Measurements from ENCODE around the gene KCNMB2. TPM values are rescaled to one million over a fixed set of nuclear protein-coding genes. Genes with fewer than 3 reads are reported as not detected.
A peak's percentile ranks its signal among the peaks of the same experiment; 100 is the strongest.

The KCNMB2 gene
- polyA plus RNA-seq, 4 donors = 0.06 to 3.9 (median 1.4) TPM; not detected in 1

GRCh38 chr3:178709051-178709450, 172.8 kb downstream of the KCNMB2 start:
- Histone ChIP-seq H3K27ac (ENCODE audit: low read depth in 1 of 3, low read length in 2 of 3) (no peak overlapping the region), H3K4me1 (ENCODE audit: control insufficient read depth in 3 of 3, insufficient read depth in 2 of 3, low read depth in 1 of 3, low read length in 2 of 3) (no peaks in the 10 kb centered on the region), H3K36me3 (ENCODE audit: control insufficient read depth in 3 of 3, insufficient read depth in 2 of 3, low read depth in 1 of 3, low read length in 3 of 3) (no peaks in the 10 kb centered on the region), H3K4me3 (ENCODE audit: low read depth in 1 of 3, low read length in 3 of 3) (no peak overlapping the region), H3K9me3 (ENCODE audit: control insufficient read depth in 2 of 2, insufficient read depth in 1 of 2, low read depth in 1 of 2, low read length in 1 of 2) (no peaks in the 10 kb centered on the region), H3K27me3 (ENCODE audit: control insufficient read depth in 3 of 3, insufficient read depth in 3 of 3, low read length in 3 of 3) (no peaks in the 10 kb centered on the region)
- no peak for FAIRE-seq
- DNase-seq = peak in 1 of 2 donors; percentile 14
- 30 to 37% (median 34%) methylated on average over 6 of the region's 6 CpGs for WGBS, 3 donors

GRCh38 chr3:178711753-178712152, 175.5 kb downstream of the KCNMB2 start:
- no peaks in the 10 kb centered on the region for H3K4me1 ChIP-seq (ENCODE audit: control insufficient read depth in 3 of 3, insufficient read depth in 2 of 3, low read depth in 1 of 3, low read length in 2 of 3)
- FAIRE-seq (no peak), DNase-seq (no peak)
- H3K4me3 ChIP-seq (ENCODE audit: low read depth in 1 of 3, low read length in 3 of 3) = no peak overlapping the region
- no peak overlapping the region for H3K27ac ChIP-seq (ENCODE audit: low read depth in 1 of 3, low read length in 2 of 3)
- H3K9me3 ChIP-seq (ENCODE audit: control insufficient read depth in 2 of 2, insufficient read depth in 1 of 2, low read depth in 1 of 2, low read length in 1 of 2) = no peaks in the 10 kb centered on the region
- WGBS, 3 donors = 47 to 77% (median 68%) methylated on average over 3 of the region's 3 CpGs
- no peaks in the 10 kb centered on the region for H3K36me3 ChIP-seq (ENCODE audit: control insufficient read depth in 3 of 3, insufficient read depth in 2 of 3, low read depth in 1 of 3, low read length in 3 of 3)
- no peaks in the 10 kb centered on the region for H3K27me3 ChIP-seq (ENCODE audit: control insufficient read depth in 3 of 3, insufficient read depth in 3 of 3, low read length in 3 of 3)

- H3K9me3 ChIP-seq (ENCODE audit: control insufficient read depth in 2 of 2, insufficient read depth in 1 of 2, low read depth in 1 of 2, low read length in 1 of 2) = no peaks in the 10 kb centered on the region
- H3K4me3 ChIP-seq (ENCODE audit: low read depth in 1 of 3, low read length in 3 of 3) = no peak overlapping the region
- H3K27me3 ChIP-seq (ENCODE audit: control insufficient read depth in 3 of 3, insufficient read depth in 3 of 3, low read length in 3 of 3) = no peaks in the 10 kb centered on the region
- no peak for DNase-seq
- H3K4me1 ChIP-seq (ENCODE audit: control insufficient read depth in 3 of 3, insufficient read depth in 2 of 3, low read depth in 1 of 3, low read length in 2 of 3) = no peaks in the 10 kb centered on the region
- no peak for FAIRE-seq
- 71 to 82% (median 79%) methylated on average over 5 of the region's 5 CpGs for WGBS, 3 donors
- no peak overlapping the region for H3K27ac ChIP-seq (ENCODE audit: low read depth in 1 of 3, low read length in 2 of 3)
- H3K36me3 ChIP-seq (ENCODE audit: control insufficient read depth in 3 of 3, insufficient read depth in 2 of 3, low read depth in 1 of 3, low read length in 3 of 3) = no peaks in the 10 kb centered on the region
Measured at GRCh38 chr3:178712247-178712646, 176.0 kb downstream of the KCNMB2 start.

GRCh38 chr3:178714925-178715832, 178.9 kb downstream of the KCNMB2 start:
- H3K9me3 ChIP-seq (ENCODE audit: control insufficient read depth in 2 of 2, insufficient read depth in 1 of 2, low read depth in 1 of 2, low read length in 1 of 2) = no peaks in the 10 kb centered on the region
- no peaks in the 10 kb centered on the region for H3K36me3 ChIP-seq (ENCODE audit: control insufficient read depth in 3 of 3, insufficient read depth in 2 of 3, low read depth in 1 of 3, low read length in 3 of 3)
- no peak overlapping the region for H3K4me3 ChIP-seq (ENCODE audit: low read depth in 1 of 3, low read length in 3 of 3)
- FAIRE-seq (no peak), DNase-seq (no peak)
- no peak overlapping the region for H3K27ac ChIP-seq (ENCODE audit: low read depth in 1 of 3, low read length in 2 of 3)
- WGBS, 3 donors = 60 to 74% (median 72%) methylated on average over 4 of the region's 4 CpGs
- H3K4me1 ChIP-seq (ENCODE audit: control insufficient read depth in 3 of 3, insufficient read depth in 2 of 3, low read depth in 1 of 3, low read length in 2 of 3) = no peaks in the 10 kb centered on the region
- no peaks in the 10 kb centered on the region for H3K27me3 ChIP-seq (ENCODE audit: control insufficient read depth in 3 of 3, insufficient read depth in 3 of 3, low read length in 3 of 3)

DNA sequence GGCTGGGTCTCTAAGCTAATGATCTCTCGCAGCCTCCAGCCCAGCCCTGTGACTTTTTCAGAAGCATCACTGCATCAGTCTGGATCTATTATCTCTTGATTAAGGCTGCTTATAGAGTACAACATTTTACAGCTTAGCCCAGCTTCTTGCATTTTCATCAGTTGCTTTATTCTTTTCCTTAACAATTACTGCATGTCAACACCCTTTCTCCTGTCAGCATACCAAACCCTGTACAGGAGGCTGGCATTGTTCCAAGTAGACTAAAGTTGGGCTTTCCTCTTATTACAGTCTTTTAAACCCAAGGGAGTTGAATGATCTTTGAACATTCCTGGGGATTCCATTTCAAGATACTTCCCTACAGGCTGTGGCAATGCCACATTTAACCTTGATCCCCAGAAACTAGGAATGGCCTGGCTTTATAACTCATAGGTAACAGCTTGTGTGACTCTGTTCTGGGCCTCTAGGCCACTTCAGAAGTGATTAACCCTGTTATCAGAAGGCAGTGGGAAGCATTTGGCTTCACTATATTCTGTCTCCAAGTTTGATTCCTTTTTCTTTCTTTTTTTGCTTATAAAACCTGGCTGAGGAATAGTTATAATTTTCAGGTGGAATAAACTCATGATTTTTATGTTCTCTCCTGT, 182.9 kb downstream of the KCNMB2 start:
- Histone ChIP-seq H3K9me3 (ENCODE audit: control insufficient read depth in 2 of 2, insufficient read depth in 1 of 2, low read depth in 1 of 2, low read length in 1 of 2) (no peaks in the 10 kb centered on the region), H3K27me3 (ENCODE audit: control insufficient read depth in 3 of 3, insufficient read depth in 3 of 3, low read length in 3 of 3) (no peaks in the 10 kb centered on the region)
- 78 to 91% (median 79%) methylated on average over 1 of the region's 1 CpG for WGBS, 3 donors

DNA sequence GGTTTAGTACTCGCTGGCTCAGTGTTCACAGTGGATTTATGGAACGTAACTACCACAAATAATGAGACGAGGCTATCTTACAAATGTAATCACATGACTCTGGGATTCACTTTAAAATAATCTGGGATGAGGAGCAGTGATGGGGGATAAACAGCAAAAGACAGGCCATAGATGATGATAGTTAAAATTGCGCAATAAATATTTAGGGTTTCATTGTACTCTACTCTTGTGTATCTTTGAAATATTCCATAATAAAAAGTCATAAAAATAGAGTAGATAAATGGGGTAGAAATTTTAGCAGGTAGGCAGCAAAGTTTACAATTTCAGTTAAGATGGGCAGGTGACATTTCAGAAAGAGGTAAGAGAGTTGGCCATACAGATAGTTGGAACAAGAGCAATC, 196.6 kb downstream of the KCNMB2 start:
- H3K36me3 ChIP-seq (ENCODE audit: control insufficient read depth in 3 of 3, insufficient read depth in 2 of 3, low read depth in 1 of 3, low read length in 3 of 3) = no peaks in the 10 kb centered on the region
- no peak overlapping the region for H3K27ac ChIP-seq (ENCODE audit: low read depth in 1 of 3, low read length in 2 of 3)
- WGBS, 3 donors = 80 to 88% (median 83%) methylated on average over 4 of the region's 4 CpGs
- H3K27me3 ChIP-seq (ENCODE audit: control insufficient read depth in 3 of 3, insufficient read depth in 3 of 3, low read length in 3 of 3) = no peaks in the 10 kb centered on the region
- DNase-seq (no peak), FAIRE-seq (no peak)
- H3K9me3 ChIP-seq (ENCODE audit: control insufficient read depth in 2 of 2, insufficient read depth in 1 of 2, low read depth in 1 of 2, low read length in 1 of 2) = no peaks in the 10 kb centered on the region
- no peak overlapping the region for H3K4me3 ChIP-seq (ENCODE audit: low read depth in 1 of 3, low read length in 3 of 3)
- no peaks in the 10 kb centered on the region for H3K4me1 ChIP-seq (ENCODE audit: control insufficient read depth in 3 of 3, insufficient read depth in 2 of 3, low read depth in 1 of 3, low read length in 2 of 3)

More for the DNA sequence above, 182.9 kb downstream of the KCNMB2 start:
- DNase-seq (no peak), FAIRE-seq (no peak)
- Histone ChIP-seq H3K27ac (ENCODE audit: low read depth in 1 of 3, low read length in 2 of 3) (no peak overlapping the region), H3K4me1 (ENCODE audit: control insufficient read depth in 3 of 3, insufficient read depth in 2 of 3, low read depth in 1 of 3, low read length in 2 of 3) (no peaks in the 10 kb centered on the region), H3K4me3 (ENCODE audit: low read depth in 1 of 3, low read length in 3 of 3) (no peak overlapping the region), H3K36me3 (ENCODE audit: control insufficient read depth in 3 of 3, insufficient read depth in 2 of 3, low read depth in 1 of 3, low read length in 3 of 3) (no peaks in the 10 kb centered on the region)

- Histone ChIP-seq H3K27ac (ENCODE audit: low read depth in 1 of 3, low read length in 2 of 3) (no peak overlapping the region), H3K36me3 (ENCODE audit: control insufficient read depth in 3 of 3, insufficient read depth in 2 of 3, low read depth in 1 of 3, low read length in 3 of 3) (no peaks in the 10 kb centered on the region), H3K27me3 (ENCODE audit: control insufficient read depth in 3 of 3, insufficient read depth in 3 of 3, low read length in 3 of 3) (no peaks in the 10 kb centered on the region), H3K9me3 (ENCODE audit: control insufficient read depth in 2 of 2, insufficient read depth in 1 of 2, low read depth in 1 of 2, low read length in 1 of 2) (no peaks in the 10 kb centered on the region), H3K4me1 (ENCODE audit: control insufficient read depth in 3 of 3, insufficient read depth in 2 of 3, low read depth in 1 of 3, low read length in 2 of 3) (no peaks in the 10 kb centered on the region), H3K4me3 (ENCODE audit: low read depth in 1 of 3, low read length in 3 of 3) (no peak overlapping the region)
- DNase-seq (no peak), FAIRE-seq (no peak)
- WGBS, 3 donors = 76 to 82% (median 79%) methylated on average over 4 of the region's 4 CpGs
Measured at GRCh38 chr3:178735032-178735674, 198.9 kb downstream of the KCNMB2 start.

DNA sequence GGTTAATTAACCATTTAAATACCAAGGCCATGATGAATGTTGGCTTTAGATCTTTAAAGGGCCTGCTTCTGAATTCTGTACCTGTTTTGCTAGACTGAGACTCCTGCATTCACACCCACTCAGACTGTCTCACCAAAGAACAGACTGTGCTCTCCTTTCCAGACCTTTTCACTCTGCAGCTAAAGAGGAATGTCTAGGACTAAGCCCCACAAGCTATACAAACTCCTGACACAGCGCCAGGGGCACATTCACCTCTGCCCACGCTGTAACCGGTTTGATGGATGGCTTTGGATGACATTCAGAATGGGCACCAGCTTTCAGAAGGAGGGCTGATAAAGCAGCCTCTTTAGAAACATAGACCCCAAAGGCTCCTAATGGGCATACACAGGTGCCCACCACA, 200.1 kb downstream of the KCNMB2 start:
- H3K9me3 ChIP-seq (ENCODE audit: control insufficient read depth in 2 of 2, insufficient read depth in 1 of 2, low read depth in 1 of 2, low read length in 1 of 2) = no peaks in the 10 kb centered on the region
- DNase-seq (no peak), FAIRE-seq (no peak)
- whole genome bisulfite sequencing, 3 donors = 68 to 77% (median 75%) methylated on average over 3 of the region's 3 CpGs
- no peak overlapping the region for H3K27ac ChIP-seq (ENCODE audit: low read depth in 1 of 3, low read length in 2 of 3)
- no peaks in the 10 kb centered on the region for H3K36me3 ChIP-seq (ENCODE audit: control insufficient read depth in 3 of 3, insufficient read depth in 2 of 3, low read depth in 1 of 3, low read length in 3 of 3)
- H3K27me3 ChIP-seq (ENCODE audit: control insufficient read depth in 3 of 3, insufficient read depth in 3 of 3, low read length in 3 of 3) = no peaks in the 10 kb centered on the region
- H3K4me1 ChIP-seq (ENCODE audit: control insufficient read depth in 3 of 3, insufficient read depth in 2 of 3, low read depth in 1 of 3, low read length in 2 of 3) = no peaks in the 10 kb centered on the region
- H3K4me3 ChIP-seq (ENCODE audit: low read depth in 1 of 3, low read length in 3 of 3) = no peak overlapping the region

Measured in small intestine (tissue), 7 donors.